Measurements from ENCODE around the gene UACA. TPM values are rescaled to one million over a fixed set of nuclear protein-coding genes. Genes with fewer than 3 reads are reported as not detected.

UACA gene
- total and polyA plus RNA-seq, 3 donors from 2014 or later, result 10.2 to 65.1 (median 56.9) TPM

DNA sequence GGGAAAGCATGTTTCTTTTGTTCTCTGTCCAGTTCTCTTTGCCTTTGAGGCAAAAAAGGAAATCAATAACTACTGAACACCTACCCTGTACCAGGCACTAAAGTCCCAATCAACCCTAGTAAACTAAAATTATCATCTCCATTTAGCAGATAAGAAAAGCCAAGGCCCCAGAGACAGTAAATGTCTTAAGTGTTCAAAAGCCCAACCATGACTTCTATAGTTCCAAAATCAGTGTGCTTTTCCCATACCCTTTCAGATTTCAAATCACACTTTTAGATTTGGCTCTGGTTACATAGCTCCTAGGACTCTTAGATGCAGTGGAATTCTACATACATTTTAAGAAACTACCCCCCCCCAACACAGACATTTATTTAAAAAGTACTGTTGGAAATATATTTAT is 63.5 kb downstream of the UACA start:
- DNase-seq, result no peak
- Histone ChIP-seq H3K9me3 (no peaks in the 10 kb centered on the region), H3K27ac (peak overlapping the region; percentile 79 to 87), H3K36me3 (ENCODE audit: low read depth, missing control alignments) (no peaks in the 10 kb centered on the region), H3K4me1 (peaks cover 49% of the 10 kb centered on the region), H3K27me3 (no peaks in the 10 kb centered on the region), H3K4me3 (no peak overlapping the region)
- intact Hi-C loops (cut with DNase I; ENCODE audit: low total_unique reads), result no loop called here
- TF ChIP-seq, protein P1, sequence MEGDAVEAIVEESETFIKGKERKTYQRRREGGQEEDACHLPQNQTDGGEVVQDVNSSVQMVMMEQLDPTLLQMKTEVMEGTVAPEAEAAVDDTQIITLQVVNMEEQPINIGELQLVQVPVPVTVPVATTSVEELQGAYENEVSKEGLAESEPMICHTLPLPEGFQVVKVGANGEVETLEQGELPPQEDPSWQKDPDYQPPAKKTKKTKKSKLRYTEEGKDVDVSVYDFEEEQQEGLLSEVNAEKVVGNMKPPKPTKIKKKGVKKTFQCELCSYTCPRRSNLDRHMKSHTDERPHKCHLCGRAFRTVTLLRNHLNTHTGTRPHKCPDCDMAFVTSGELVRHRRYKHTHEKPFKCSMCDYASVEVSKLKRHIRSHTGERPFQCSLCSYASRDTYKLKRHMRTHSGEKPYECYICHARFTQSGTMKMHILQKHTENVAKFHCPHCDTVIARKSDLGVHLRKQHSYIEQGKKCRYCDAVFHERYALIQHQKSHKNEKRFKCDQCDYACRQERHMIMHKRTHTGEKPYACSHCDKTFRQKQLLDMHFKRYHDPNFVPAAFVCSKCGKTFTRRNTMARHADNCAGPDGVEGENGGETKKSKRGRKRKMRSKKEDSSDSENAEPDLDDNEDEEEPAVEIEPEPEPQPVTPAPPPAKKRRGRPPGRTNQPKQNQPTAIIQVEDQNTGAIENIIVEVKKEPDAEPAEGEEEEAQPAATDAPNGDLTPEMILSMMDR (IDR thresholded peaks at IDR 0.05), result no peak
- TF ChIP-seq POLR2A (IDR thresholded peaks at IDR 0.05), result no peak

DNA sequence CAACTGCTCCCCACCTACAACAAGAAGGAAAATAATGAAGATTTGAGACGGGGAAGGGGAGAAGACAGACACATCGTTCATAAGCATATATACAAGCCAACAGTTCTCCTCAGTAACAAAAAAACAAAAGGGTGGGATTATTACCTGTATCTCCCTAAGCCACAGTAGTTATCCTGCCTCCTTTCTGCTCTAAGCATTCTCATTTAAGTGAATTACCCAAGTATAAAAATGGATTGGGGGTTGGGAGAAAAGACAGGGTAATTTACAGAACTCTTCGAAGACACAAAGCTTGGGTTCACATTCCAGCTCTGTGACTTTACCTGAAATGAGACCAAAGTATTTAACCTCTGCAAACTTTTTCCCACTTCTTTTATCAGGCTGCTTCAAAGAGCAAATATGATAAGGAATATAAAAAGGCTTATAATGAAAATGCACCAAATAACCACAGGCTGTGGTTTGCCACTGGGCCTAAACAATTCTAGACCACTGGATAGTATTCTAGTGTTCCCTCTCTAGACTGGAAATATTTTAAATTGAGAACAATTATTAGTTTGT is 64.4 kb downstream of the UACA start:
- no peak for TF ChIP-seq POLR2A (IDR thresholded peaks at IDR 0.05)
- TF ChIP-seq, protein P1 (IDR thresholded peaks at IDR 0.05), result no peak
- intact Hi-C loops (cut with DNase I; ENCODE audit: low total_unique reads), result no loop called here

DNA sequence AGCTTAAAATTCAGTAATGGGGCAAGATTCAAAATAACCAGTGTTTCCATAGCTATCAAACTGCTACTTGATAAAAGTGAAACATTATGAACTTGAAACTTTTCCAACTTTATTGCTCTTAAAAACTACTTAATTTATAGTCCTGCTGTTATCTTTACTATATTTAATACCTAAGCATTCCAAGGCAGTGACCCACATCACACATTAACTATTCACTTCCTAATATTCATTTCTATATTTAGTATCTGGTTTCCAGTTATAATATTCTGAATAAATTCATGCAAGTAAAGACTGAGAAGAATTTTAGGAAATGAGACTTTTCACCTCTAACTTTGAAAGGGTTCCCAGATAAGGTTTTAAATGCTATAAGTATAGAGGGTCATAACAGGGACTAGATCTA is 64.9 kb downstream of the UACA start:
- intact Hi-C loops (cut with DNase I; ENCODE audit: low total_unique reads), result no loop called here
- Histone ChIP-seq H3K27me3 (no peaks in the 10 kb centered on the region), H3K4me3 (no peak overlapping the region), H3K9me3 (no peaks in the 10 kb centered on the region), H3K4me1 (peaks cover 39% of the 10 kb centered on the region), H3K36me3 (ENCODE audit: low read depth, missing control alignments) (no peaks in the 10 kb centered on the region), H3K27ac (peak overlapping the region; percentile 22 to 87)
- TF ChIP-seq, protein P1 (IDR thresholded peaks at IDR 0.05), result no peak
- no peak for TF ChIP-seq POLR2A (IDR thresholded peaks at IDR 0.05)
- no peak for DNase-seq

More for the DNA sequence above, 64.4 kb downstream of the UACA start:
- Histone ChIP-seq H3K27me3 (no peaks in the 10 kb centered on the region), H3K36me3 (ENCODE audit: low read depth, missing control alignments) (no peaks in the 10 kb centered on the region), H3K4me3 (no peak overlapping the region), H3K9me3 (no peaks in the 10 kb centered on the region), H3K4me1 (peaks cover 43% of the 10 kb centered on the region), H3K27ac (peak overlapping the region; percentile 22 to 87)
- DNase-seq, result no peak
- 61 to 66% methylated on average over 3 of the region's 3 CpGs for WGBS, 2 donors

- H3K36me3 ChIP-seq (ENCODE audit: low read depth, missing control alignments), result peaks cover 2% of the 10 kb centered on the region
- DNase-seq, result no peak
- WGBS, 2 donors, result 46 to 59% methylated on average over 2 of the region's 2 CpGs
Observed at GRCh38 chr15:70690491-70691276, 72.7 kb downstream of the UACA start.

More at GRCh38 chr15:70690491-70691276, 72.7 kb downstream of the UACA start:
- Histone ChIP-seq H3K4me1 (no peaks in the 10 kb centered on the region), H3K27me3 (no peaks in the 10 kb centered on the region), H3K9me3 (no peaks in the 10 kb centered on the region), H3K27ac (no peak overlapping the region), H3K4me3 (no peak overlapping the region)
- TF ChIP-seq, protein P1 (IDR thresholded peaks at IDR 0.05), result no peak
- no peak for TF ChIP-seq POLR2A (IDR thresholded peaks at IDR 0.05)
- intact Hi-C loops (cut with DNase I; ENCODE audit: low total_unique reads), result no loop called here
